Hepatocyte (in vitro differentiated cells): ENCODE results near the gene DTX3. TPM values are rescaled to one million over a fixed set of nuclear protein-coding genes. Genes with fewer than 3 reads are reported as not detected.
A peak's percentile ranks its signal among the peaks of the same experiment; 100 is the strongest.

Experiments used
- DNase-seq: peaks from one replicate; pipeline ENCODE4 v3.0.0-alpha.2; 2016; ENCODE audit warnings: low spot score
- H2AFZ ChIP-seq: fragments of 200-600 bp; sonication (generic); 2 replicates; pipeline ENCODE4 v1.6.0; 2016; ENCODE audit warnings: antibody characterized with exemption, mild to moderate bottlenecking
- H3K27ac ChIP-seq: fragments of 200-600 bp; sonication (generic); 2 replicates; pipeline ENCODE4 v1.5.1; 2016; ENCODE audit warnings: mild to moderate bottlenecking
- H3K27me3 ChIP-seq: fragments of 200-600 bp; sonication (generic); 2 replicates; pipeline ENCODE4 v1.6.1; 2016
- H3K36me3 ChIP-seq: fragments of 200-600 bp; sonication (generic); replicated peaks from 2 replicates; pipeline ENCODE4 v1.5.1; 2016; ENCODE audit warnings: low read depth; ENCODE audit not compliant: insufficient read depth
- H3K4me1 ChIP-seq: fragments of 200-600 bp; sonication (generic); 2 replicates; pipeline ENCODE4 v1.5.1; 2016; ENCODE audit warnings: mild to moderate bottlenecking, moderate library complexity; ENCODE audit not compliant: insufficient read depth
- H3K4me2 ChIP-seq: fragments of 200-600 bp; sonication (generic); 2 replicates; pipeline ENCODE4 v1.6.0; 2016
- H3K4me3 ChIP-seq: fragments of 200-600 bp; sonication (generic); 2 replicates; pipeline ENCODE4 v1.5.1; 2016; ENCODE audit warnings: mild to moderate bottlenecking
- H3K79me2 ChIP-seq: fragments of 200-600 bp; sonication (generic); 2 replicates; pipeline ENCODE4 v1.6.0; 2017; ENCODE audit warnings: mild to moderate bottlenecking
- H3K9me2 ChIP-seq: fragments of 200-600 bp; sonication (generic); replicated peaks from 2 replicates; pipeline ENCODE4 v1.6.0; 2017; ENCODE audit warnings: mild to moderate bottlenecking; ENCODE audit not compliant: insufficient read depth
- H3K9me3 ChIP-seq: fragments of 200-600 bp; sonication (generic); 2 replicates; pipeline ENCODE4 v1.5.1; 2016; ENCODE audit warnings: low read depth, mild to moderate bottlenecking
- H4K20me1 ChIP-seq: fragments of 200-600 bp; sonication (generic); 2 replicates; pipeline ENCODE4 v1.6.0; 2016; ENCODE audit warnings: mild to moderate bottlenecking; ENCODE audit not compliant: insufficient read depth, poor library complexity, severe bottlenecking
- EZH2 ChIP-seq: fragments of 200-600 bp; sonication (generic); IDR thresholded peaks from 2 replicates; pipeline ENCODE4 v1.6.1; 2016; ENCODE audit warnings: antibody characterized with exemption, mild to moderate bottlenecking, borderline replicate concordance
- EZH2phosphoT487 ChIP-seq: fragments of 200-600 bp; sonication (generic); IDR thresholded peaks from one replicate; pipeline ENCODE4 v1.6.1; 2018; ENCODE audit warnings: antibody characterized with exemption, mild to moderate bottlenecking, low read depth, moderate library complexity; ENCODE audit not compliant: unreplicated experiment, severe bottlenecking
- WGBS: methylation state at CpG from one replicate; pipeline ENCODE4 v1.1.6; 2016; ENCODE audit warnings: low lambda C conversion rate; ENCODE audit errors: missing lambda C conversion rate; 5-methylcytosine and 5-hydroxymethylcytosine counted together
- polyA plus RNA-seq: library from polyadenylated mRNA; unstranded; fragments of >200 nt; fragmentation: Nextera tagmentation; extraction: Ambion mirVana; gene quantifications from 2 replicates; pipeline ENCODE4 v1.2.1, GENCODE V29; 2016
- total RNA-seq: library from RNA; depleted of rRNA; stranded (reverse); fragments of >200 nt; gene quantifications from 2 replicates; pipeline ENCODE4 v1.2.3, GENCODE V29; 2014
- TF ChIP-seq, protein P1 (sequence below): fragments of 200-600 bp; sonication (generic); IDR thresholded peaks from 2 replicates; pipeline ENCODE4 v1.5.1; 2016; ENCODE audit warnings: antibody characterized with exemption, mild to moderate bottlenecking; ENCODE audit not compliant: poor library complexity

The DTX3 gene
- total and polyA plus RNA-seq, 2 experiments from 2014 or later: 19.9 to 31.2 TPM

GRCh38 chr12:57626111-57626920 lies 21.7 kb downstream of the DTX3 start:
- Histone ChIP-seq H3K4me2 (no peak overlapping the region), H3K9me2 (no peaks in the 10 kb centered on the region), H3K4me3 (no peak overlapping the region), H3K9me3 (no peaks in the 10 kb centered on the region), H3K79me2 (no peaks in the 10 kb centered on the region), H3K27ac (no peak overlapping the region), H4K20me1 (no peaks in the 10 kb centered on the region), H2AFZ (no peak overlapping the region), H3K4me1 (peaks cover 4% of the 10 kb centered on the region), H3K36me3 (no peaks in the 10 kb centered on the region), H3K27me3 (peaks cover 100% of the 10 kb centered on the region)
- no peak for DNase-seq
- WGBS: 67% methylated on average over 13 of the region's 13 CpGs
- no peak for TF ChIP-seq EZH2

DNA sequence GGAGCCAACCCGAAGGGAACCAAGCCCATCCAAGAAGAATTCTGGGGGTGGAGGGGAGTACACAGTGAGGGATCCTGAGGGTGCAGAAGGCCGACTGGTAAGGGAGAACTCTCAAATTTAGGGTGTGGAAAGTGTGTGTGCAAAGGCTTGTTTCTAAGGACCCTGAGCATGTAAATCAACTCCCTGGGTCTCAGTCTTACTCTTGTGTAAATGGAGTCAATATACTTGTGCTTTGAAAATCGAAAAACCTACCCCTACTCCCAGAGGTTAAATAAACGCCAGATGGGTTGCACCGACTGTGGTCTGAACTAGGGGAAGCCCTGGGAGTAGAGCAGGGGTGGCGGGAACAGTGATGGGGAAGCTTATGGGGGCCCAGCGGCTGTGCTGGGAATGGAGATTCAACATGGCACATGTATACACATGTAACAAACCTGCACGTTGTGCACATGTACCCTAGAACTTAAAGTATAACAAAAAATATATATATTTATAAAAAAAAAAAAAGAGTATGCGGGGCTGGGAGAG lies 22.4 kb downstream of the DTX3 start:
- Histone ChIP-seq H3K79me2 (no peaks in the 10 kb centered on the region), H3K27ac (no peak overlapping the region), H3K4me3 (no peak overlapping the region), H3K27me3 (peaks cover 100% of the 10 kb centered on the region), H4K20me1 (no peaks in the 10 kb centered on the region), H3K4me1 (peaks cover 2% of the 10 kb centered on the region), H3K9me2 (no peaks in the 10 kb centered on the region), H2AFZ (no peak overlapping the region), H3K9me3 (no peaks in the 10 kb centered on the region), H3K36me3 (no peaks in the 10 kb centered on the region), H3K4me2 (peak overlapping the region; percentile 59)
- no peak for TF ChIP-seq EZH2
- no peak for TF ChIP-seq EZH2phosphoT487
- TF ChIP-seq, protein P1, sequence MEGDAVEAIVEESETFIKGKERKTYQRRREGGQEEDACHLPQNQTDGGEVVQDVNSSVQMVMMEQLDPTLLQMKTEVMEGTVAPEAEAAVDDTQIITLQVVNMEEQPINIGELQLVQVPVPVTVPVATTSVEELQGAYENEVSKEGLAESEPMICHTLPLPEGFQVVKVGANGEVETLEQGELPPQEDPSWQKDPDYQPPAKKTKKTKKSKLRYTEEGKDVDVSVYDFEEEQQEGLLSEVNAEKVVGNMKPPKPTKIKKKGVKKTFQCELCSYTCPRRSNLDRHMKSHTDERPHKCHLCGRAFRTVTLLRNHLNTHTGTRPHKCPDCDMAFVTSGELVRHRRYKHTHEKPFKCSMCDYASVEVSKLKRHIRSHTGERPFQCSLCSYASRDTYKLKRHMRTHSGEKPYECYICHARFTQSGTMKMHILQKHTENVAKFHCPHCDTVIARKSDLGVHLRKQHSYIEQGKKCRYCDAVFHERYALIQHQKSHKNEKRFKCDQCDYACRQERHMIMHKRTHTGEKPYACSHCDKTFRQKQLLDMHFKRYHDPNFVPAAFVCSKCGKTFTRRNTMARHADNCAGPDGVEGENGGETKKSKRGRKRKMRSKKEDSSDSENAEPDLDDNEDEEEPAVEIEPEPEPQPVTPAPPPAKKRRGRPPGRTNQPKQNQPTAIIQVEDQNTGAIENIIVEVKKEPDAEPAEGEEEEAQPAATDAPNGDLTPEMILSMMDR: no peak
- 58% methylated on average over 9 of the region's 9 CpGs for WGBS
- DNase-seq: no peak

GRCh38 chr12:57627501-57628279 lies 23.1 kb downstream of the DTX3 start:
- Histone ChIP-seq H3K9me2 (no peaks in the 10 kb centered on the region), H3K27ac (no peak overlapping the region), H3K4me3 (no peak overlapping the region), H3K9me3 (no peaks in the 10 kb centered on the region), H2AFZ (no peak overlapping the region), H3K4me2 (peak overlapping the region; percentile 59), H4K20me1 (no peaks in the 10 kb centered on the region), H3K4me1 (peaks cover 6% of the 10 kb centered on the region), H3K79me2 (no peaks in the 10 kb centered on the region), H3K27me3 (peaks cover 99% of the 10 kb centered on the region), H3K36me3 (no peaks in the 10 kb centered on the region)
- DNase-seq: no peak
- 17% methylated on average over 67 of the region's 67 CpGs for WGBS
- TF ChIP-seq, protein P1: peak; percentile 18
- TF ChIP-seq EZH2 (peak; percentile 74), EZH2phosphoT487 (peak; percentile 23)
